GM10266 (cell line): Measurements from ENCODE around the gene SQOR.
A peak's percentile ranks its signal among the peaks of the same experiment; 100 is the strongest.

Experiments
- DNase-seq: peaks from one replicate; pipeline ENCODE4 v3.0.0; 2012; ENCODE audit errors: extremely low spot score
- CTCF ChIP-seq: IDR thresholded peaks from 2 replicates; pipeline ENCODE4 v1.5.1; 2012; ENCODE audit warnings: mild to moderate bottlenecking, low read depth; ENCODE audit not compliant: control insufficient read depth, insufficient read depth; ENCODE audit errors: missing control alignments

SQOR gene

GRCh38 chr15:45606841-45607240 lies 28.0 kb upstream of the SQOR start:
- TF ChIP-seq CTCF = no peak
- no peak for DNase-seq

GRCh38 chr15:45611305-45611704 lies 23.5 kb upstream of the SQOR start:
- peak; percentile 55 for TF ChIP-seq CTCF
- peak; percentile 20 for DNase-seq

GRCh38 chr15:45612790-45613415 lies 21.9 kb upstream of the SQOR start:
- no peak for DNase-seq
- no peak for TF ChIP-seq CTCF

GRCh38 chr15:45616901-45617323 lies 17.9 kb upstream of the SQOR start:
- no peak for DNase-seq
- TF ChIP-seq CTCF = no peak

GRCh38 chr15:45618813-45619212 lies 16.0 kb upstream of the SQOR start:
- no peak for DNase-seq
- TF ChIP-seq CTCF = no peak

GRCh38 chr15:45628136-45628535 lies 6.7 kb upstream of the SQOR start:
- TF ChIP-seq CTCF = no peak
- no peak for DNase-seq

- no peak for TF ChIP-seq CTCF
- no peak for DNase-seq
Observed at GRCh38 chr15:45630917-45631691, 3.7 kb upstream of the SQOR start.
